ENCODE data around the gene GABRB1.

The GABRB1 gene

GRCh38 chr4:47057991-47058390 lies 26.6 kb downstream of the GABRB1 start:
- ATAC-seq: no peak
- TF ChIP-seq PATZ1 (CRISPR knock-in tag; IDR thresholded peaks at IDR 0.05; ENCODE audit: borderline replicate concordance) (no peak), SNAI2 (CRISPR knock-in tag; IDR thresholded peaks at IDR 0.05) (no peak), CSRNP3 (CRISPR knock-in tag; IDR thresholded peaks at IDR 0.05) (no peak), POU6F1 (CRISPR knock-in tag; IDR thresholded peaks at IDR 0.05; ENCODE audit: borderline replicate concordance, low read depth) (no peak), PPARA (CRISPR knock-in tag; IDR thresholded peaks at IDR 0.05; ENCODE audit: borderline replicate concordance) (no peak), ZFP30 (CRISPR knock-in tag; IDR thresholded peaks at IDR 0.05) (no peak), ZC3H10 (CRISPR knock-in tag; IDR thresholded peaks at IDR 0.05) (no peak), ISL1 (CRISPR knock-in tag; IDR thresholded peaks at IDR 0.05) (no peak), OSR1 (CRISPR knock-in tag; IDR thresholded peaks at IDR 0.05) (no peak), TCF4 (CRISPR knock-in tag; IDR thresholded peaks at IDR 0.05; ENCODE audit: borderline replicate concordance) (no peak), TOX (CRISPR knock-in tag; IDR thresholded peaks at IDR 0.05; ENCODE audit: borderline replicate concordance) (no peak)

GRCh38 chr4:47060561-47060960 lies 29.2 kb downstream of the GABRB1 start:
- no peak for TF ChIP-seq POU6F1 (CRISPR knock-in tag; IDR thresholded peaks at IDR 0.05; ENCODE audit: borderline replicate concordance, low read depth)
- TF ChIP-seq TCF4 (CRISPR knock-in tag; IDR thresholded peaks at IDR 0.05; ENCODE audit: borderline replicate concordance): no peak
- TF ChIP-seq BACH2 (CRISPR knock-in tag; IDR thresholded peaks at IDR 0.05; ENCODE audit: borderline replicate concordance): no peak
- no peak for TF ChIP-seq ZFP3 (CRISPR knock-in tag; IDR thresholded peaks at IDR 0.05)
- TF ChIP-seq GLIS3 (CRISPR knock-in tag; IDR thresholded peaks at IDR 0.05): no peak
- no peak for TF ChIP-seq ZC3H10 (CRISPR knock-in tag; IDR thresholded peaks at IDR 0.05)
- TF ChIP-seq, protein P1, sequence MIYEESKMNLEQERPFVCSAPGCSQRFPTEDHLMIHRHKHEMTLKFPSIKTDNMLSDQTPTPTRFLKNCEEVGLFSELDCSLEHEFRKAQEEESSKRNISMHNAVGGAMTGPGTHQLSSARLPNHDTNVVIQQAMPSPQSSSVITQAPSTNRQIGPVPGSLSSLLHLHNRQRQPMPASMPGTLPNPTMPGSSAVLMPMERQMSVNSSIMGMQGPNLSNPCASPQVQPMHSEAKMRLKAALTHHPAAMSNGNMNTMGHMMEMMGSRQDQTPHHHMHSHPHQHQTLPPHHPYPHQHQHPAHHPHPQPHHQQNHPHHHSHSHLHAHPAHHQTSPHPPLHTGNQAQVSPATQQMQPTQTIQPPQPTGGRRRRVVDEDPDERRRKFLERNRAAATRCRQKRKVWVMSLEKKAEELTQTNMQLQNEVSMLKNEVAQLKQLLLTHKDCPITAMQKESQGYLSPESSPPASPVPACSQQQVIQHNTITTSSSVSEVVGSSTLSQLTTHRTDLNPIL (CRISPR knock-in tag; IDR thresholded peaks at IDR 0.05; ENCODE audit: low read depth): no peak
- TF ChIP-seq CSRNP3 (CRISPR knock-in tag; IDR thresholded peaks at IDR 0.05): no peak
- no peak for ATAC-seq

DNA sequence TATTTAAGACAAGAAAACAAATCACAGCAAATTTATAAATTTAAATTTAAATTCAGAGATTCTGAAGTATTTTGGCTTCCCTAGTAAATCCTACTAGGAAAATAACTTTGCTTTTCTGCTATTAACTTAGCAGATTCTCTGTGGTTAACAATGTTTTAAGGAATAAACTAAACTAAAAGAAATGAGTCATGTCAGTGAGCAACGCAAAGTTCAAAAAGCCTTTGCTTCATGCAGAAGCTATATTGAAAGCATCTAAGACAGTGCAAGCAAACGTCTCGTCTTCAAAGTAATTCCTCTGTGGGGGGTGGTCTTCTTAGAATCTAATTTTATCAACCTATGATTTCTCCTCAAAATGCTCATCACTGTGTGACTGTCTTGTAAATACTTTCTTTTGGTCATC lies 30.1 kb downstream of the GABRB1 start:
- ATAC-seq: no peak
- TF ChIP-seq POU6F1 (CRISPR knock-in tag; IDR thresholded peaks at IDR 0.05; ENCODE audit: borderline replicate concordance, low read depth) (no peak), ARNTL (CRISPR knock-in tag; IDR thresholded peaks at IDR 0.05; ENCODE audit: borderline replicate concordance, low read depth) (no peak), ZNF70 (CRISPR knock-in tag; IDR thresholded peaks at IDR 0.05) (no peak), SNAI2 (CRISPR knock-in tag; IDR thresholded peaks at IDR 0.05) (no peak), ZC3H10 (CRISPR knock-in tag; IDR thresholded peaks at IDR 0.05) (no peak), GLIS3 (CRISPR knock-in tag; IDR thresholded peaks at IDR 0.05) (no peak), BACH2 (CRISPR knock-in tag; IDR thresholded peaks at IDR 0.05; ENCODE audit: borderline replicate concordance) (no peak), TOX (CRISPR knock-in tag; IDR thresholded peaks at IDR 0.05; ENCODE audit: borderline replicate concordance) (no peak), ZFP3 (CRISPR knock-in tag; IDR thresholded peaks at IDR 0.05) (no peak), PPARA (CRISPR knock-in tag; IDR thresholded peaks at IDR 0.05; ENCODE audit: borderline replicate concordance) (no peak), ZFP30 (CRISPR knock-in tag; IDR thresholded peaks at IDR 0.05) (no peak), OSR1 (CRISPR knock-in tag; IDR thresholded peaks at IDR 0.05) (no peak), ISL1 (CRISPR knock-in tag; IDR thresholded peaks at IDR 0.05) (no peak), CSDC2 (CRISPR knock-in tag; IDR thresholded peaks at IDR 0.05) (no peak)
- TF ChIP-seq, protein P1 (CRISPR knock-in tag; IDR thresholded peaks at IDR 0.05; ENCODE audit: low read depth): no peak
- TF ChIP-seq, protein P2, sequence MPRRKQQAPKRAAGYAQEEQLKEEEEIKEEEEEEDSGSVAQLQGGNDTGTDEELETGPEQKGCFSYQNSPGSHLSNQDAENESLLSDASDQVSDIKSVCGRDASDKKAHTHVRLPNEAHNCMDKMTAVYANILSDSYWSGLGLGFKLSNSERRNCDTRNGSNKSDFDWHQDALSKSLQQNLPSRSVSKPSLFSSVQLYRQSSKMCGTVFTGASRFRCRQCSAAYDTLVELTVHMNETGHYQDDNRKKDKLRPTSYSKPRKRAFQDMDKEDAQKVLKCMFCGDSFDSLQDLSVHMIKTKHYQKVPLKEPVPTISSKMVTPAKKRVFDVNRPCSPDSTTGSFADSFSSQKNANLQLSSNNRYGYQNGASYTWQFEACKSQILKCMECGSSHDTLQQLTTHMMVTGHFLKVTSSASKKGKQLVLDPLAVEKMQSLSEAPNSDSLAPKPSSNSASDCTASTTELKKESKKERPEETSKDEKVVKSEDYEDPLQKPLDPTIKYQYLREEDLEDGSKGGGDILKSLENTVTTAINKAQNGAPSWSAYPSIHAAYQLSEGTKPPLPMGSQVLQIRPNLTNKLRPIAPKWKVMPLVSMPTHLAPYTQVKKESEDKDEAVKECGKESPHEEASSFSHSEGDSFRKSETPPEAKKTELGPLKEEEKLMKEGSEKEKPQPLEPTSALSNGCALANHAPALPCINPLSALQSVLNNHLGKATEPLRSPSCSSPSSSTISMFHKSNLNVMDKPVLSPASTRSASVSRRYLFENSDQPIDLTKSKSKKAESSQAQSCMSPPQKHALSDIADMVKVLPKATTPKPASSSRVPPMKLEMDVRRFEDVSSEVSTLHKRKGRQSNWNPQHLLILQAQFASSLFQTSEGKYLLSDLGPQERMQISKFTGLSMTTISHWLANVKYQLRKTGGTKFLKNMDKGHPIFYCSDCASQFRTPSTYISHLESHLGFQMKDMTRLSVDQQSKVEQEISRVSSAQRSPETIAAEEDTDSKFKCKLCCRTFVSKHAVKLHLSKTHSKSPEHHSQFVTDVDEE (CRISPR knock-in tag; IDR thresholded peaks at IDR 0.05): no peak

All from SK-N-SH treated with all-trans-retinoic acid at 6 μM for 48 hours (cell line).